Liver (tissue), 9 donors: ENCODE results near the gene RPS6KA2. TPM values are rescaled to one million over a fixed set of nuclear protein-coding genes. Genes with fewer than 3 reads are reported as not detected.

ENCODE experiments used
- DNase-seq: peaks from one replicate; pipeline ENCODE4 v3.0.0-alpha.2; 2017; ENCODE audit warnings: low spot score
- H3K27ac ChIP-seq, 2 donors: one replicate each; pipeline ENCODE4 v1.7.0; 2013; ENCODE audit warnings: inconsistent platforms in 2 of 2, low read length in 2 of 2, control low read depth in 1 of 2, low read depth in 1 of 2, mild to moderate bottlenecking in 1 of 2
- H3K27me3 ChIP-seq, 4 donors: one replicate each; pipeline versions ENCODE4 v1.6.1 to v1.7.0; 2013; ENCODE audit warnings: low read length in 3 of 4, inconsistent platforms in 1 of 4, mild to moderate bottlenecking in 1 of 4, moderate library complexity in 1 of 4; ENCODE audit not compliant: control insufficient read depth in 4 of 4, insufficient read depth in 4 of 4
- H3K36me3 ChIP-seq, 4 donors: one replicate each; pipeline versions ENCODE4 v1.6.1 to v1.7.0; 2013; ENCODE audit warnings: low read length in 3 of 4, mild to moderate bottlenecking in 3 of 4, low read depth in 1 of 4, moderate library complexity in 1 of 4; ENCODE audit not compliant: control insufficient read depth in 4 of 4, insufficient read depth in 3 of 4
- H3K4me1 ChIP-seq, 4 donors: one replicate each; pipeline versions ENCODE4 v1.6.1 to v1.7.0; 2013; ENCODE audit warnings: low read length in 3 of 4, mild to moderate bottlenecking in 3 of 4, moderate library complexity in 1 of 4; ENCODE audit not compliant: control insufficient read depth in 4 of 4, insufficient read depth in 4 of 4
- H3K4me3 ChIP-seq, 3 donors: one replicate each; pipeline versions ENCODE4 v1.6.1 to v1.7.0; 2013; ENCODE audit warnings: low read length in 3 of 3, control low read depth in 1 of 3, low read depth in 1 of 3, mild to moderate bottlenecking in 1 of 3
- H3K9ac ChIP-seq, 2 donors: one replicate each; pipeline ENCODE4 v1.7.0; 2013; ENCODE audit warnings: low read length in 2 of 2, mild to moderate bottlenecking in 2 of 2, moderate library complexity in 2 of 2, control low read depth in 1 of 2, low read depth in 1 of 2
- H3K9me3 ChIP-seq, 4 donors: one replicate each; pipeline versions ENCODE4 v1.6.1 to v1.7.0; 2013; ENCODE audit warnings: low read length in 3 of 4; ENCODE audit not compliant: control insufficient read depth in 4 of 4
- EGR1 ChIP-seq, 2 donors: IDR thresholded peaks; 2 replicates each; pipeline ENCODE4 v1.6.1; 2016 to 2018; ENCODE audit warnings: antibody characterized with exemption in 2 of 2, low read depth in 2 of 2
- FOXA1 ChIP-seq: IDR thresholded peaks from 2 replicates; pipeline ENCODE4 v1.6.1; 2016; ENCODE audit warnings: antibody characterized with exemption
- FOXA2 ChIP-seq: IDR thresholded peaks from 2 replicates; pipeline ENCODE4 v1.6.1; 2016; ENCODE audit warnings: antibody characterized with exemption
- GABPA ChIP-seq, 2 donors: IDR thresholded peaks in 1 of 2; conservative IDR thresholded peaks in 1 of 2; 2 replicates each; pipeline ENCODE4 v1.6.1; 2016; ENCODE audit warnings: antibody characterized with exemption in 2 of 2, mild to moderate bottlenecking in 1 of 2, moderate library complexity in 1 of 2
- HNF4A ChIP-seq, 2 donors: conservative IDR thresholded peaks; 2 replicates each; pipeline ENCODE4 v1.6.1; 2016; ENCODE audit warnings: antibody characterized with exemption in 2 of 2, mild to moderate bottlenecking in 2 of 2
- HNF4G ChIP-seq: IDR thresholded peaks from 2 replicates; pipeline ENCODE4 v1.6.1; 2016; ENCODE audit warnings: antibody characterized with exemption
- JUND ChIP-seq, 2 donors: IDR thresholded peaks; 2 replicates each; pipeline ENCODE4 v1.6.1; 2016; ENCODE audit warnings: antibody characterized with exemption in 2 of 2
- NR2F2 ChIP-seq: IDR thresholded peaks from 2 replicates; pipeline ENCODE4 v1.6.1; 2016; ENCODE audit warnings: antibody characterized with exemption
- RAD21 ChIP-seq, 2 donors: IDR thresholded peaks; 2 replicates each; pipeline ENCODE4 v1.6.1; 2016; ENCODE audit warnings: antibody characterized with exemption in 2 of 2, mild to moderate bottlenecking in 2 of 2
- RXRA ChIP-seq, 2 donors: IDR thresholded peaks; 2 replicates each; pipeline ENCODE4 v1.6.1; 2017 to 2018; ENCODE audit warnings: antibody characterized with exemption in 2 of 2, mild to moderate bottlenecking in 1 of 2
- SP1 ChIP-seq: IDR thresholded peaks from 2 replicates; pipeline ENCODE4 v1.6.1; 2018; ENCODE audit warnings: antibody characterized with exemption, mild to moderate bottlenecking
- TAF1 ChIP-seq: conservative IDR thresholded peaks from 2 replicates; pipeline ENCODE4 v1.6.1; 2016; ENCODE audit warnings: antibody characterized with exemption, mild to moderate bottlenecking
- WGBS: extraction: QIAGEN DNeasy Blood & Tissue Kit; methylation state at CpG from one replicate; pipeline ENCODE4 v1.1.7; 2013; 5-methylcytosine and 5-hydroxymethylcytosine counted together
- polyA plus RNA-seq, 2 donors: library from polyadenylated mRNA; stranded (reverse) in 1 of 2; unstranded in 1 of 2; fragments of 200-250 nt in 1 of 2; fragments of >200 nt in 1 of 2; fragmentation: Nextera tagmentation in 1 of 2; extraction: Ambion mirVana in 1 of 2; gene quantifications; one replicate each; pipeline versions ENCODE4 v1.2.1 to v1.2.3, GENCODE V29; 2013 to 2015
- total RNA-seq, 2 donors: library from RNA; depleted of rRNA; stranded (reverse); fragments of >200 nt; gene quantifications; one replicate each; pipeline ENCODE4 v1.2.3, GENCODE V29; 2014
- TF ChIP-seq, protein P1 (sequence below): IDR thresholded peaks from 2 replicates; pipeline ENCODE4 v1.6.1; 2016; ENCODE audit warnings: antibody characterized with exemption
- TF ChIP-seq, protein P2 (sequence below): IDR thresholded peaks from 2 replicates; pipeline ENCODE4 v1.6.1; 2016; ENCODE audit warnings: antibody characterized with exemption
- TF ChIP-seq, protein P3 (sequence below): fragments of 150-350 bp; IDR thresholded peaks from 2 replicates; pipeline ENCODE4 v1.5.1; 2017; ENCODE audit warnings: improper control_type of control experiment, low read depth, low read length; ENCODE audit not compliant: missing input control
- TF ChIP-seq, protein P4 (sequence below): IDR thresholded peaks from 2 replicates; pipeline ENCODE4 v1.6.1; 2016; ENCODE audit warnings: antibody characterized with exemption
- donor health status: healthy.
- donor health status: healthy.
- donor health status: healthy.
- donor health status: healthy.
- donor health status: healthy.

The RPS6KA2 gene
- total and polyA plus RNA-seq, 4 donors = 2.5 to 9.0 (median 5.0) TPM

DNA sequence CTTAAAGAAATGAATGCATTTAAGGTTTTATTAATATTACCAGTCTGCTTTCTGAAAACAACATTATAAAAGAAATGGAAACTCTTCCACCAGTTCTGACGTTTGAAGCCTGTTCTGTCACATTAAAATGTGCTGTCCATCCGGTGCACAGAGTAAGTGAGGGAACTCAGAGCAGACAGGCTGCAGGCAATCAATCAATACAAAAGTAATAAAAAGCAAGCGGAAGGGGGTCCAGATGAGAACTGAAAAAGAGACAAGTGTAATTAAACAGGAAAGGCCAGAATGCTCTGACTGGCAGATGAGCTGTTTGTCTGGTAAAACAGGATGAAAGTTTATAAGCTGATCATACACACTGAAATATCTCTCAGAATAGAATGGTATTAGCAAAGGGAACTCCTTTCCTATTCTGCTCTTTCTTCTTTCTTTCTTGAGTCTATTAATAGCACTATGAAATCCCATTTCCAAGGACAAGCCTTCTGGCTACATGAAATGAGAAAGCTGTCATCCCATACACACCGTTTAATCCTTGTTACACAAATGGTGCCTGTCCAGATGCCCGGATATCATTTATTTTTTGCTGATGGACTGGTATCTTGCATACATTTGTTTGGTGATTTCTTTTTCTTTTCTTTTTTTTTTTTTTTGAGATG lies 134.8 kb downstream of the RPS6KA2 start (continued):
- TF ChIP-seq HNF4A (conservative IDR thresholded peaks at IDR 0.05) = no peak
- no peak for TF ChIP-seq FOXA1
- no peak for TF ChIP-seq TAF1
- TF ChIP-seq EGR1 (IDR thresholded peaks at IDR 0.05; ENCODE audit: low read depth in 2 of 2) = no peak
- no peak for TF ChIP-seq RXRA (IDR thresholded peaks at IDR 0.05)
- TF ChIP-seq, protein P1, sequence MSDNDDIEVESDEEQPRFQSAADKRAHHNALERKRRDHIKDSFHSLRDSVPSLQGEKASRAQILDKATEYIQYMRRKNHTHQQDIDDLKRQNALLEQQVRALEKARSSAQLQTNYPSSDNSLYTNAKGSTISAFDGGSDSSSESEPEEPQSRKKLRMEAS = no peak
- TF ChIP-seq, protein P2, sequence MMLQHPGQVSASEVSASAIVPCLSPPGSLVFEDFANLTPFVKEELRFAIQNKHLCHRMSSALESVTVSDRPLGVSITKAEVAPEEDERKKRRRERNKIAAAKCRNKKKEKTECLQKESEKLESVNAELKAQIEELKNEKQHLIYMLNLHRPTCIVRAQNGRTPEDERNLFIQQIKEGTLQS = no peak
- no peak for TF ChIP-seq NR2F2
- no peak for TF ChIP-seq FOXA2
- TF ChIP-seq GABPA (IDR thresholded peaks at IDR 0.05 in 1 of 2, conservative IDR thresholded peaks at IDR 0.05 in 1 of 2) = no peak

DNA sequence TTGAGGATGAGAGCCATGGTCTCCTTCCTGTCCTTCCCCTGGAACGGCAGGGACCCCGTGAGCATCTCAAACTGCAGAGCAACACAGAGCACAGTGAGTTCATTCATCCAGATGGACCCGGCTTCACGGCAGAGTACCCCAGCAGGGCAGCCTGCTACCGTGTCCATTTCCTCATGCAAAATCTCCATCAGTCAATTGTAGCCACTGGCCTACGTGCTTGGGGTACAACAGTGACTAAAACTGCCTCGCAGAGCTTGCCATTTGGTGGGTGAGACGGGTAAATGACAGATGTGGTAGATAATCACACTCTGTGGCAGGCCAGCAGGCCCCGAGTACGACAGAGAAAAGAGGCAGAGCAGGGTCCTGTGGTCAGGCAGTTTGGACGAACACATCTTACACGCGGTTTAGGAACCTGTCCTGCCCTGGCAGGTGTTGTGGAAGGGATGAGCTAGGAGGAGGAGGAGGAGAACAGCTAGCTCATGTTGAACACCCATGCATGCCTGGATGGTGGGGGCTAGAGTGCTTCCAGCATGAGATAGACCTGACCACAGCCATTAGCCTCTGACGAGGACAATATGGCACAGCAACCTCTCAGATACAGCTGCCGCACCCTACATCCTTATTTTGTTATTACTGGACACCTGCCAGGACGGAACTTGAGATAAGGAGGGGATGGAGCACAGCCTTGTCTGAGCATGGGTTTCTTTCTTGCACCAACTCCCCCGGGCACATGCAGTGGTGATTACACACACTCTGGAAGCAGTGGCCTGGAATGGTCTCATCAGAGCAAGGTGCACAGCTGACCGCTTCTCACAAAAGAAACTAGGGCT lies 136.2 kb downstream of the RPS6KA2 start:
- Histone ChIP-seq H3K4me3 (no peak overlapping the region), H3K4me1 (no peaks in the 10 kb centered on the region), H3K27ac (no peak overlapping the region), H3K27me3 (no peaks in the 10 kb centered on the region), H3K9me3 (no peaks in the 10 kb centered on the region), H3K36me3 (peaks cover 0 to 5% (median 2%) of the 10 kb centered on the region in 4 donors), H3K9ac (no peak overlapping the region)
- no peak for DNase-seq
- 88% methylated on average over 18 of the region's 18 CpGs for WGBS
- no peak for TF ChIP-seq SP1
- TF ChIP-seq HNF4A (conservative IDR thresholded peaks at IDR 0.05) = no peak
- no peak for TF ChIP-seq JUND (IDR thresholded peaks at IDR 0.05)
- no peak for TF ChIP-seq FOXA1
- no peak for TF ChIP-seq FOXA2
- no peak for TF ChIP-seq RXRA (IDR thresholded peaks at IDR 0.05)
- TF ChIP-seq EGR1 (IDR thresholded peaks at IDR 0.05; ENCODE audit: low read depth in 2 of 2) = no peak
- TF ChIP-seq, protein P3, sequence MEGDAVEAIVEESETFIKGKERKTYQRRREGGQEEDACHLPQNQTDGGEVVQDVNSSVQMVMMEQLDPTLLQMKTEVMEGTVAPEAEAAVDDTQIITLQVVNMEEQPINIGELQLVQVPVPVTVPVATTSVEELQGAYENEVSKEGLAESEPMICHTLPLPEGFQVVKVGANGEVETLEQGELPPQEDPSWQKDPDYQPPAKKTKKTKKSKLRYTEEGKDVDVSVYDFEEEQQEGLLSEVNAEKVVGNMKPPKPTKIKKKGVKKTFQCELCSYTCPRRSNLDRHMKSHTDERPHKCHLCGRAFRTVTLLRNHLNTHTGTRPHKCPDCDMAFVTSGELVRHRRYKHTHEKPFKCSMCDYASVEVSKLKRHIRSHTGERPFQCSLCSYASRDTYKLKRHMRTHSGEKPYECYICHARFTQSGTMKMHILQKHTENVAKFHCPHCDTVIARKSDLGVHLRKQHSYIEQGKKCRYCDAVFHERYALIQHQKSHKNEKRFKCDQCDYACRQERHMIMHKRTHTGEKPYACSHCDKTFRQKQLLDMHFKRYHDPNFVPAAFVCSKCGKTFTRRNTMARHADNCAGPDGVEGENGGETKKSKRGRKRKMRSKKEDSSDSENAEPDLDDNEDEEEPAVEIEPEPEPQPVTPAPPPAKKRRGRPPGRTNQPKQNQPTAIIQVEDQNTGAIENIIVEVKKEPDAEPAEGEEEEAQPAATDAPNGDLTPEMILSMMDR = no peak
- TF ChIP-seq HNF4G = no peak
- no peak for TF ChIP-seq GABPA (IDR thresholded peaks at IDR 0.05 in 1 of 2, conservative IDR thresholded peaks at IDR 0.05 in 1 of 2)
- no peak for TF ChIP-seq TAF1
- TF ChIP-seq, protein P1 = no peak
- TF ChIP-seq, protein P4, sequence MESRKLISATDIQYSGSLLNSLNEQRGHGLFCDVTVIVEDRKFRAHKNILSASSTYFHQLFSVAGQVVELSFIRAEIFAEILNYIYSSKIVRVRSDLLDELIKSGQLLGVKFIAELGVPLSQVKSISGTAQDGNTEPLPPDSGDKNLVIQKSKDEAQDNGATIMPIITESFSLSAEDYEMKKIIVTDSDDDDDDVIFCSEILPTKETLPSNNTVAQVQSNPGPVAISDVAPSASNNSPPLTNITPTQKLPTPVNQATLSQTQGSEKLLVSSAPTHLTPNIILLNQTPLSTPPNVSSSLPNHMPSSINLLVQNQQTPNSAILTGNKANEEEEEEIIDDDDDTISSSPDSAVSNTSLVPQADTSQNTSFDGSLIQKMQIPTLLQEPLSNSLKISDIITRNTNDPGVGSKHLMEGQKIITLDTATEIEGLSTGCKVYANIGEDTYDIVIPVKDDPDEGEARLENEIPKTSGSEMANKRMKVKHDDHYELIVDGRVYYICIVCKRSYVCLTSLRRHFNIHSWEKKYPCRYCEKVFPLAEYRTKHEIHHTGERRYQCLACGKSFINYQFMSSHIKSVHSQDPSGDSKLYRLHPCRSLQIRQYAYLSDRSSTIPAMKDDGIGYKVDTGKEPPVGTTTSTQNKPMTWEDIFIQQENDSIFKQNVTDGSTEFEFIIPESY = no peak
- no peak for TF ChIP-seq RAD21 (IDR thresholded peaks at IDR 0.05)
- TF ChIP-seq NR2F2 = no peak
